Neural cell (in vitro differentiated cells): ENCODE data around the gene NUTM2E. TPM values are rescaled to one million over a fixed set of nuclear protein-coding genes. Genes with fewer than 3 reads are reported as not detected.
"Not testable (repeated sequence)": the region's sequence is repeated elsewhere in the genome, so short reads cannot be mapped to it uniquely, and the experiment has no call there.

Experiments
- H2AFZ ChIP-seq: fragments of 200-600, 300-800 bp; sonication (generic), shearing (Covaris generic); 2 replicates; pipeline ENCODE4 v1.6.0; 2014; ENCODE audit warnings: low read depth, mild to moderate bottlenecking, antibody characterized with exemption, low read length, moderate library complexity
- H3F3A ChIP-seq: fragments of 200-600 bp; shearing (Covaris generic); 2 replicates; pipeline ENCODE4 v1.6.1; 2016; ENCODE audit warnings: mild to moderate bottlenecking, moderate library complexity, mixed read lengths, antibody characterized with exemption, low read length; ENCODE audit not compliant: insufficient read depth, poor library complexity, severe bottlenecking
- H3K27ac ChIP-seq: fragments of 200-600, 300-800 bp; sonication (generic), shearing (Covaris generic); 2 replicates; pipeline ENCODE4 v1.5.1; 2014; ENCODE audit warnings: mild to moderate bottlenecking, low read length, moderate library complexity
- H3K27me3 ChIP-seq: fragments of 300-800, 200-600 bp; sonication (generic), shearing (Covaris generic); 2 replicates; pipeline ENCODE4 v1.6.0; 2014; ENCODE audit warnings: mild to moderate bottlenecking, low read depth, low read length, moderate library complexity; ENCODE audit not compliant: insufficient read depth
- H3K36me3 ChIP-seq: fragments of 300-800, 200-600 bp; sonication (generic), shearing (Covaris generic); 2 replicates; pipeline ENCODE4 v1.5.1; 2014; ENCODE audit warnings: mild to moderate bottlenecking, antibody characterized with exemption, low read length, moderate library complexity; ENCODE audit not compliant: insufficient read depth
- H3K4me2 ChIP-seq: fragments of 300-800, 200-600 bp; sonication (generic), shearing (Covaris generic); 2 replicates; pipeline ENCODE4 v1.6.0; 2014; ENCODE audit warnings: mild to moderate bottlenecking, low read length
- H3K4me3 ChIP-seq: fragments of 300-800, 200-600 bp; sonication (generic), shearing (Covaris generic); 2 replicates; pipeline ENCODE4 v1.5.1; 2014; ENCODE audit warnings: mild to moderate bottlenecking, low read length, moderate library complexity
- H3K79me2 ChIP-seq: fragments of 200-600 bp; shearing (Covaris generic); replicated peaks from 2 replicates; pipeline ENCODE4 v1.6.0; 2014; ENCODE audit warnings: mild to moderate bottlenecking, low read length, moderate library complexity; ENCODE audit not compliant: insufficient read depth
- H3K9ac ChIP-seq: fragments of 300-800, 200-600 bp; sonication (generic), shearing (Covaris generic); 2 replicates; pipeline ENCODE4 v1.6.1; 2016; ENCODE audit warnings: mild to moderate bottlenecking, low read length, mixed read lengths
- H3K9me2 ChIP-seq: fragments of 200-600 bp; shearing (Covaris generic); 2 replicates; pipeline ENCODE4 v1.6.1; 2016; ENCODE audit warnings: mild to moderate bottlenecking, low read length, mixed read lengths; ENCODE audit not compliant: insufficient read depth
- H3K9me3 ChIP-seq: fragments of 200-600, 300-800 bp; sonication (generic), shearing (Covaris generic); 2 replicates; pipeline ENCODE4 v1.6.1; 2016; ENCODE audit warnings: mild to moderate bottlenecking, mixed run types, low read length, moderate library complexity, mixed read lengths
- H4K20me1 ChIP-seq: fragments of 200-600 bp; shearing (Covaris generic); 2 replicates; pipeline ENCODE4 v1.6.1; 2016; ENCODE audit warnings: mild to moderate bottlenecking, mixed run types; ENCODE audit not compliant: insufficient read depth
- polyA plus RNA-seq: library from polyadenylated mRNA; depleted of rRNA; stranded (reverse); fragments of >200 nt; gene quantifications from 2 replicates; pipeline ENCODE4 v1.2.3, GENCODE V29; 2014

Gene NUTM2E
- polyA plus RNA-seq, 1 donor from 2014 or later = 0.40 TPM

GRCh38 chr10:79868023-79868422 lies 41.5 kb downstream of the NUTM2E start:
- not testable (repeated sequence) for H3K4me2 ChIP-seq, H3K9me2 ChIP-seq, H3F3A ChIP-seq, H3K79me2 ChIP-seq, H3K4me3 ChIP-seq, H3K9ac ChIP-seq, H3K36me3 ChIP-seq, H3K27ac ChIP-seq, H4K20me1 ChIP-seq, H3K9me3 ChIP-seq, H3K27me3 ChIP-seq, H2AFZ ChIP-seq

GRCh38 chr10:79869439-79870097 lies 43.0 kb downstream of the NUTM2E start:
- H3K4me2 ChIP-seq, H3K27ac ChIP-seq, H3K27me3 ChIP-seq, H3K9me2 ChIP-seq, H4K20me1 ChIP-seq, H3K4me3 ChIP-seq, H3K36me3 ChIP-seq, H3K9ac ChIP-seq, H3F3A ChIP-seq, H3K79me2 ChIP-seq, H3K9me3 ChIP-seq, H2AFZ ChIP-seq: not testable (repeated sequence)

- H3K79me2 ChIP-seq, H2AFZ ChIP-seq, H3K9ac ChIP-seq, H3K27me3 ChIP-seq, H3K4me2 ChIP-seq, H3F3A ChIP-seq, H3K36me3 ChIP-seq, H4K20me1 ChIP-seq, H3K9me3 ChIP-seq, H3K27ac ChIP-seq, H3K9me2 ChIP-seq, H3K4me3 ChIP-seq: not testable (repeated sequence)
Observed at GRCh38 chr10:79871729-79872128, 45.2 kb downstream of the NUTM2E start.

Other genes with a start within 250 kb of the NUTM2E start
- not detected in 2 replicates for gene SFTPA1, start 215.8 kb upstream of the NUTM2E start, polyA plus RNA-seq
- 3.5 and 4.3 TPM in 2 replicates for gene NUTM2B, start 123.5 kb upstream of the NUTM2E start, polyA plus RNA-seq
- 0.51 and 1.4 TPM in 2 replicates for gene SFTPD, start 122.4 kb downstream of the NUTM2E start, polyA plus RNA-seq